ENCODE results near the gene MET. TPM values are rescaled to one million over a fixed set of nuclear protein-coding genes. Genes with fewer than 3 reads are reported as not detected.

Gene MET
- polyA plus RNA-seq, 1 donor from 2014 or later = not detected

- Histone ChIP-seq H3K27ac (ENCODE audit: low read length) (no peak overlapping the region), H3F3A (ENCODE audit: insufficient read depth, low read length, poor library complexity, severe bottlenecking) (no peaks in the 10 kb centered on the region), H3K4me3 (ENCODE audit: low read length) (no peak overlapping the region), H3K4me2 (ENCODE audit: low read length) (no peak overlapping the region), H3K27me3 (ENCODE audit: insufficient read depth, low read depth, low read length) (no peaks in the 10 kb centered on the region), H2AFZ (ENCODE audit: low read depth, low read length) (no peak overlapping the region), H3K9me2 (ENCODE audit: insufficient read depth, low read length) (no peaks in the 10 kb centered on the region), H3K9ac (ENCODE audit: low read length) (no peak overlapping the region), H4K20me1 (ENCODE audit: insufficient read depth) (no peaks in the 10 kb centered on the region), H3K9me3 (ENCODE audit: low read length) (no peaks in the 10 kb centered on the region), H3K36me3 (ENCODE audit: insufficient read depth, low read length) (no peaks in the 10 kb centered on the region), H3K79me2 (replicated peaks; ENCODE audit: insufficient read depth, low read length) (no peaks in the 10 kb centered on the region)
- TF ChIP-seq RAD21 (conservative IDR thresholded peaks at IDR 0.05) = no peak
- TF ChIP-seq, protein P1, sequence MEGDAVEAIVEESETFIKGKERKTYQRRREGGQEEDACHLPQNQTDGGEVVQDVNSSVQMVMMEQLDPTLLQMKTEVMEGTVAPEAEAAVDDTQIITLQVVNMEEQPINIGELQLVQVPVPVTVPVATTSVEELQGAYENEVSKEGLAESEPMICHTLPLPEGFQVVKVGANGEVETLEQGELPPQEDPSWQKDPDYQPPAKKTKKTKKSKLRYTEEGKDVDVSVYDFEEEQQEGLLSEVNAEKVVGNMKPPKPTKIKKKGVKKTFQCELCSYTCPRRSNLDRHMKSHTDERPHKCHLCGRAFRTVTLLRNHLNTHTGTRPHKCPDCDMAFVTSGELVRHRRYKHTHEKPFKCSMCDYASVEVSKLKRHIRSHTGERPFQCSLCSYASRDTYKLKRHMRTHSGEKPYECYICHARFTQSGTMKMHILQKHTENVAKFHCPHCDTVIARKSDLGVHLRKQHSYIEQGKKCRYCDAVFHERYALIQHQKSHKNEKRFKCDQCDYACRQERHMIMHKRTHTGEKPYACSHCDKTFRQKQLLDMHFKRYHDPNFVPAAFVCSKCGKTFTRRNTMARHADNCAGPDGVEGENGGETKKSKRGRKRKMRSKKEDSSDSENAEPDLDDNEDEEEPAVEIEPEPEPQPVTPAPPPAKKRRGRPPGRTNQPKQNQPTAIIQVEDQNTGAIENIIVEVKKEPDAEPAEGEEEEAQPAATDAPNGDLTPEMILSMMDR (IDR thresholded peaks at IDR 0.05; ENCODE audit: poor library complexity, severe bottlenecking) = no peak
- TF ChIP-seq EZH2 (IDR thresholded peaks at IDR 0.05; ENCODE audit: borderline replicate concordance, insufficient read depth, low read length, poor library complexity, severe bottlenecking) = no peak
- TF ChIP-seq REST (IDR thresholded peaks at IDR 0.05; ENCODE audit: borderline replicate concordance) = no peak
- TF ChIP-seq SMC3 (conservative IDR thresholded peaks at IDR 0.05; ENCODE audit: poor library complexity) = no peak
- TF ChIP-seq POLR2AphosphoS5 (IDR thresholded peaks at IDR 0.05) = no peak
- TF ChIP-seq MXI1 (conservative IDR thresholded peaks at IDR 0.05; ENCODE audit: poor library complexity, severe bottlenecking) = no peak
- TF ChIP-seq EP300 (conservative IDR thresholded peaks at IDR 0.05; ENCODE audit: poor library complexity, severe bottlenecking) = no peak
- TF ChIP-seq TAF1 (IDR thresholded peaks at IDR 0.05; ENCODE audit: low read depth) = no peak
Observed at GRCh38 chr7:116689790-116690259, 17.8 kb downstream of the MET start.

- no peak overlapping the region for H2AFZ ChIP-seq (ENCODE audit: low read depth, low read length)
Observed at GRCh38 chr7:116691664-116692063, 19.7 kb downstream of the MET start.

More at GRCh38 chr7:116691664-116692063, 19.7 kb downstream of the MET start:
- Histone ChIP-seq H3K27ac (ENCODE audit: low read length) (no peak overlapping the region), H3K36me3 (ENCODE audit: insufficient read depth, low read length) (no peaks in the 10 kb centered on the region), H3K27me3 (ENCODE audit: insufficient read depth, low read depth, low read length) (no peaks in the 10 kb centered on the region), H3K4me2 (ENCODE audit: low read length) (no peak overlapping the region), H3K4me3 (ENCODE audit: low read length) (no peak overlapping the region), H3K79me2 (replicated peaks; ENCODE audit: insufficient read depth, low read length) (no peaks in the 10 kb centered on the region), H3F3A (ENCODE audit: insufficient read depth, low read length, poor library complexity, severe bottlenecking) (no peaks in the 10 kb centered on the region), H3K9ac (ENCODE audit: low read length) (no peak overlapping the region), H4K20me1 (ENCODE audit: insufficient read depth) (no peaks in the 10 kb centered on the region), H3K9me2 (ENCODE audit: insufficient read depth, low read length) (no peaks in the 10 kb centered on the region), H3K9me3 (ENCODE audit: low read length) (no peaks in the 10 kb centered on the region)
- no peak for TF ChIP-seq EZH2 (IDR thresholded peaks at IDR 0.05; ENCODE audit: borderline replicate concordance, insufficient read depth, low read length, poor library complexity, severe bottlenecking)
- no peak for TF ChIP-seq REST (IDR thresholded peaks at IDR 0.05; ENCODE audit: borderline replicate concordance)
- no peak for TF ChIP-seq TAF1 (IDR thresholded peaks at IDR 0.05; ENCODE audit: low read depth)
- no peak for TF ChIP-seq POLR2AphosphoS5 (IDR thresholded peaks at IDR 0.05)
